PFSK-1 (cell line): ENCODE results near the gene CLCN2.

Experiments
- FOXP2 ChIP-seq: optimal IDR thresholded peaks from 2 replicates; pipeline ENCODE3; 2011; ENCODE audit warnings: borderline replicate concordance, control low read depth, inconsistent platforms; ENCODE audit not compliant: insufficient read depth; ENCODE audit errors: extremely low read length, extremely low read depth
- POLR2AphosphoS5 ChIP-seq: IDR thresholded peaks from 2 replicates; pipeline ENCODE4 v1.6.1; 2012; ENCODE audit warnings: low read depth, mild to moderate bottlenecking, control low read depth, low read length, moderate library complexity
- REST ChIP-seq, 2 experiments: IDR thresholded peaks; 2 replicates each; pipeline versions ENCODE4 v1.6.1 to v1.8.0; 2011 to 2012; ENCODE audit warnings: low read depth in 2 of 2, low read length in 2 of 2, control low read depth in 1 of 2, inconsistent platforms in 1 of 2, mild to moderate bottlenecking in 1 of 2, moderate library complexity in 1 of 2; ENCODE audit not compliant: insufficient read depth in 1 of 2
- SIN3A ChIP-seq: IDR thresholded peaks from 2 replicates; pipeline ENCODE4 v1.6.1; 2012; ENCODE audit warnings: mild to moderate bottlenecking, low read length, moderate library complexity, borderline replicate concordance; ENCODE audit not compliant: insufficient read depth
- TAF1 ChIP-seq: IDR thresholded peaks from 2 replicates; pipeline ENCODE4 v1.6.1; 2012; ENCODE audit warnings: low read length, control low read depth, borderline replicate concordance; ENCODE audit not compliant: insufficient read depth

The CLCN2 gene

GRCh38 chr3:184343200-184343876 is 18.1 kb downstream of the CLCN2 start:
- TF ChIP-seq POLR2AphosphoS5 (no peak), REST (IDR thresholded peaks at IDR 0.05; ENCODE audit: insufficient read depth in 1 of 2, low read depth in 2 of 2, low read length in 2 of 2) (no peak), FOXP2 (no peak), TAF1 (no peak), SIN3A (no peak)

- no peak for TF ChIP-seq POLR2AphosphoS5
- TF ChIP-seq TAF1, result no peak
- TF ChIP-seq FOXP2, result no peak
- TF ChIP-seq SIN3A, result no peak
- TF ChIP-seq REST (IDR thresholded peaks at IDR 0.05; ENCODE audit: insufficient read depth in 1 of 2, low read depth in 2 of 2, low read length in 2 of 2), result no peak
These were observed 19.5 kb downstream of the CLCN2 start for GRCh38 chr3:184341925-184342324.

- no peak for TF ChIP-seq REST (IDR thresholded peaks at IDR 0.05; ENCODE audit: insufficient read depth in 1 of 2, low read depth in 2 of 2, low read length in 2 of 2)
- TF ChIP-seq TAF1, result no peak
- TF ChIP-seq SIN3A, result no peak
These were observed 22.4 kb downstream of the CLCN2 start for GRCh38 chr3:184339001-184339400.

GRCh38 chr3:184338511-184338945 is 22.9 kb downstream of the CLCN2 start:
- TF ChIP-seq SIN3A, result no peak
- no peak for TF ChIP-seq FOXP2
- TF ChIP-seq TAF1, result no peak
- TF ChIP-seq POLR2AphosphoS5, result no peak
- TF ChIP-seq REST (IDR thresholded peaks at IDR 0.05; ENCODE audit: insufficient read depth in 1 of 2, low read depth in 2 of 2, low read length in 2 of 2), result no peak

- no peak for TF ChIP-seq TAF1
- no peak for TF ChIP-seq SIN3A
- no peak for TF ChIP-seq REST (IDR thresholded peaks at IDR 0.05; ENCODE audit: insufficient read depth in 1 of 2, low read depth in 2 of 2, low read length in 2 of 2)
- TF ChIP-seq FOXP2, result no peak
- TF ChIP-seq POLR2AphosphoS5, result no peak
These were observed 23.4 kb downstream of the CLCN2 start for GRCh38 chr3:184337981-184338380.
